Left colon (tissue), 2 donors: ENCODE data around the gene CFAP46. TPM values are rescaled to one million over a fixed set of nuclear protein-coding genes. Genes with fewer than 3 reads are reported as not detected.

ENCODE experiments used
- ATAC-seq: fragments of 200-7000 bp; cut with Tn5 transposase; one replicate; pipeline ENCODE4 v1.9.1; 2020; ENCODE audit warnings: mild to moderate bottlenecking, moderate library complexity
- DNase-seq, 2 donors: peaks; one replicate each; pipeline ENCODE4 v3.0.0-alpha.2; 2020
- intact Hi-C, 2 donors: fragments of 100-400 bp; cut with DNase I in 1 of 2; cut with micrococcal nuclease in 1 of 2; formaldehyde crosslinking; loops; one replicate each; pipeline versions ENCODE4 v1.11.2 to v1.14.0; 2022; cut with DNase I, micrococcal nuclease
- total RNA-seq, 2 donors: library from RNA; stranded (reverse); fragmentation: NEBNext Ultra II Directional; extraction: Animal tissue kit (Norgen Biotek cat#: 25700); gene quantifications; one replicate each; pipeline ENCODE4 v1.2.1, GENCODE V29; 2021
- donor health status: DM: no; HTN: no; CAD: no.
- donor health status: DM: yes; HTN: yes; CAD: no.

The CFAP46 gene
- total RNA-seq, 2 donors from 2014 or later = 0.37 TPM; not detected in 1

GRCh38 chr10:132921818-132922807, 20.3 kb downstream of the CFAP46 start:
- ATAC-seq (no peak), DNase-seq (no peak)
- intact Hi-C loops = no loop called here

GRCh38 chr10:132921086-132921485, 21.3 kb downstream of the CFAP46 start:
- DNase-seq (no peak), ATAC-seq (no peak)
- intact Hi-C loops = no loop called here

- ATAC-seq = no peak
- intact Hi-C loops = no loop called here
- no peak for DNase-seq
Observed at GRCh38 chr10:132920101-132920925, 22.1 kb downstream of the CFAP46 start.

GRCh38 chr10:132919374-132920100, 22.8 kb downstream of the CFAP46 start:
- intact Hi-C loops = no loop called here
- no peak for DNase-seq
- ATAC-seq = no peak

- ATAC-seq (no peak), DNase-seq (no peak)
- intact Hi-C loops = no loop called here
Observed at GRCh38 chr10:132918617-132919373, 23.6 kb downstream of the CFAP46 start.

- no peak for DNase-seq
Observed at GRCh38 chr10:132918264-132918616, 24.1 kb downstream of the CFAP46 start.

GRCh38 chr10:132916956-132917666, 25.3 kb downstream of the CFAP46 start:
- no peak for ATAC-seq
- no peak for DNase-seq
- intact Hi-C loops = no loop called here

More at GRCh38 chr10:132918264-132918616, 24.1 kb downstream of the CFAP46 start:
- intact Hi-C loops = no loop called here
- no peak for ATAC-seq

- intact Hi-C loops = no loop called here
- ATAC-seq (no peak), DNase-seq (no peak)
Observed at GRCh38 chr10:132916421-132916841, 25.9 kb downstream of the CFAP46 start.

- ATAC-seq (no peak), DNase-seq (no peak)
- intact Hi-C loops = no loop called here
Observed at GRCh38 chr10:132915411-132915810, 27.0 kb downstream of the CFAP46 start.

GRCh38 chr10:132914732-132915131, 27.6 kb downstream of the CFAP46 start:
- DNase-seq (no peak), ATAC-seq (no peak)
- intact Hi-C loops = no loop called here

- DNase-seq (no peak), ATAC-seq (no peak)
Observed at GRCh38 chr10:132913559-132914115, 28.7 kb downstream of the CFAP46 start.

GRCh38 chr10:132912713-132913558, 29.4 kb downstream of the CFAP46 start:
- DNase-seq (peak in 1 of 2 donors; percentile 41), ATAC-seq (peak; percentile 34)
- intact Hi-C loops = no loop called here

More at GRCh38 chr10:132913559-132914115, 28.7 kb downstream of the CFAP46 start:
- intact Hi-C loops = no loop called here

GRCh38 chr10:132912225-132912712, 30.1 kb downstream of the CFAP46 start:
- ATAC-seq (no peak), DNase-seq (no peak)
- intact Hi-C loops = no loop called here

- intact Hi-C loops = no loop called here
- ATAC-seq = no peak
- DNase-seq = no peak
Observed at GRCh38 chr10:132911786-132912097, 30.6 kb downstream of the CFAP46 start.

- no peak for DNase-seq
- ATAC-seq = no peak
Observed at GRCh38 chr10:132910901-132911785, 31.2 kb downstream of the CFAP46 start.

More at GRCh38 chr10:132910901-132911785, 31.2 kb downstream of the CFAP46 start:
- intact Hi-C loops = no loop called here
